Measurements from ENCODE around the gene CALN1. TPM values are rescaled to one million over a fixed set of nuclear protein-coding genes. Genes with fewer than 3 reads are reported as not detected.

Gene CALN1
- total and polyA plus RNA-seq, 2 of the 8 experiments (the other 6 are each of a cell fraction or from before 2014, with no cell fraction given): 6.4 to 15.2 TPM

DNA sequence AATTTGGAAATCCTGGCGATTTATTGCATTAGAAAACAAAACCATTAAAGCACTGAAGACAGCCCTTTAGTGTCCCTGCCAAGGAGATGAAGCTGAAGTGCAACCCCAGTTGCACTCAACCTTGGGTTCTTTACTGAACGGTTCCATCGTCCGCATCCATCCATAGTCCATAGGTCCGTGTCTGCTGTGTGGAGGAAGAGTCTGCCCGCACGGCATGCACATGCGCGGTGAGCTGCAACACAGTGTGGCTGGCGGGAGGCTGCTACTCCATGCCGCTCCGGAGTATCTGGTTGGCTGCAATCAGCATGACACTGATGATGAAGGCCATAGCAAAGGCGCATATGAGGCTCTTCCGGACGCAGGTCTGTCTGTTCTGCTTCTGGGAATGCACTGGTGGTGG, 624.6 kb downstream of the CALN1 start:
- Histone ChIP-seq H3K9ac (replicated peaks in 1 of 4; ENCODE audit: extremely low read depth in 1 of 4, low read depth in 3 of 4, low read length in 3 of 4) (no peak overlapping the region), H3K18ac (ENCODE audit: extremely low read depth, low read length) (no peak overlapping the region), H4K5ac (ENCODE audit: insufficient read length, low read depth, low read length) (no peak overlapping the region), H3K4ac (replicated peaks; ENCODE audit: insufficient read length, low read depth, low read length) (no peak overlapping the region), H3K14ac (ENCODE audit: insufficient read length) (no peak overlapping the region), H2BK120ac (replicated peaks; ENCODE audit: low read depth, low read length) (no peak overlapping the region), H3K23ac (ENCODE audit: insufficient read length) (no peak overlapping the region), H2AK5ac (ENCODE audit: low read depth, low read length) (no peak overlapping the region), H2AFZ (ENCODE audit: low read length) (no peak overlapping the region), H4K8ac (ENCODE audit: extremely low read depth, insufficient read depth, low read length) (no peak overlapping the region), H3K27me3 (replicated peaks in 1 of 4; ENCODE audit: control insufficient read depth in 3 of 4, extremely low read depth in 1 of 4, insufficient read depth in 3 of 4, low read length in 3 of 4) (no peaks in the 10 kb centered on the region), H3K56ac (replicated peaks; ENCODE audit: insufficient read length, low read depth, low read length) (no peak overlapping the region), H3K36me3 (ENCODE audit: control insufficient read depth in 2 of 4, insufficient read depth in 4 of 4, low read length in 3 of 4) (peaks cover 0 to 9% (median 0%) of the 10 kb centered on the region in 4 experiments; a peak in 3 of 8 replicates), H3K4me2 (ENCODE audit: insufficient read depth in 1 of 2, low read depth in 2 of 2, low read length in 2 of 2) (no peak overlapping the region), H2BK12ac (ENCODE audit: low read depth, low read length) (no peak overlapping the region), H3K79me2 (ENCODE audit: control insufficient read depth in 1 of 2, insufficient read depth in 2 of 2, low read length in 2 of 2) (no peaks in the 10 kb centered on the region), H4K91ac (replicated peaks; ENCODE audit: insufficient read length, low read length) (no peak overlapping the region), H4K20me1 (replicated peaks in 1 of 2; ENCODE audit: control insufficient read depth in 1 of 2, insufficient read depth in 2 of 2, low read length in 2 of 2) (no peaks in the 10 kb centered on the region), H2BK15ac (ENCODE audit: low read length) (no peak overlapping the region), H3K4me1 (replicated peaks in 1 of 4; ENCODE audit: control insufficient read depth in 3 of 4, insufficient read depth in 4 of 4, low read length in 3 of 4) (peaks cover 2 to 6% (median 5%) of the 10 kb centered on the region in 4 experiments; a peak in 6 of 7 replicates), H2BK20ac (ENCODE audit: low read length) (no peak overlapping the region), H3K4me3 (ENCODE audit: extremely low read depth in 1 of 4, insufficient read depth in 2 of 4, low read depth in 3 of 4, low read length in 4 of 4) (no peak overlapping the region), H2BK5ac (ENCODE audit: low read depth, low read length) (no peak overlapping the region), H3K9me3 (ENCODE audit: insufficient read depth in 2 of 2, low read depth in 1 of 2, low read length in 1 of 2) (peaks cover 12 to 22% of the 10 kb centered on the region in 2 experiments; a peak in 3 of 4 replicates), H3K27ac (ENCODE audit: low read depth, low read length) (no peak overlapping the region), H3K79me1 (ENCODE audit: low read depth, low read length) (no peaks in the 10 kb centered on the region), H3K23me2 (ENCODE audit: low read depth, low read length) (no peaks in the 10 kb centered on the region)
- TF ChIP-seq RAD21 (IDR thresholded peaks at IDR 0.05 in 1 of 2, conservative IDR thresholded peaks at IDR 0.05 in 1 of 2; ENCODE audit: low read depth in 2 of 2, low read length in 2 of 2) (no peak), TAF7 (optimal IDR thresholded peaks at IDR 0.05; ENCODE audit: borderline replicate concordance, low read depth, low read length) (no peak), RBBP5 (IDR thresholded peaks at IDR 0.05; ENCODE audit: borderline replicate concordance, low read depth, low read length) (no peak), JUN (IDR thresholded peaks at IDR 0.05; ENCODE audit: low read depth, low read length) (no peak), FOSL1 (IDR thresholded peaks at IDR 0.05; ENCODE audit: insufficient read depth, low read depth, low read length) (no peak), POLR2A (IDR thresholded peaks at IDR 0.05; ENCODE audit: control extremely low read depth in 1 of 2, low read depth in 2 of 2, low read length in 2 of 2) (no peak), MAFK (IDR thresholded peaks at IDR 0.05; ENCODE audit: low read depth, low read length) (no peak), HDAC6 (IDR thresholded peaks at IDR 0.05; ENCODE audit: low read depth, low read length) (no peak), EP300 (IDR thresholded peaks at IDR 0.05; ENCODE audit: borderline replicate concordance in 1 of 2, low read depth in 2 of 2, low read length in 2 of 2) (no peak), BACH1 (IDR thresholded peaks at IDR 0.05; ENCODE audit: low read length) (no peak), TCF12 (IDR thresholded peaks at IDR 0.05; ENCODE audit: low read depth, low read length) (no peak), GABPA (IDR thresholded peaks at IDR 0.05; ENCODE audit: borderline replicate concordance, insufficient read depth, low read length) (no peak)
- TF ChIP-seq, protein P1, sequence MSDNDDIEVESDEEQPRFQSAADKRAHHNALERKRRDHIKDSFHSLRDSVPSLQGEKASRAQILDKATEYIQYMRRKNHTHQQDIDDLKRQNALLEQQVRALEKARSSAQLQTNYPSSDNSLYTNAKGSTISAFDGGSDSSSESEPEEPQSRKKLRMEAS (IDR thresholded peaks at IDR 0.05): no peak
- POLR2A ChIA-PET (ENCODE audit: partially characterized antibody): no interaction called here
- CTCF ChIA-PET (ENCODE audit: partially characterized antibody): no interaction called here
- WGBS, 2 experiments (ENCODE audit: extremely low coverage in 1 of 2, insufficient coverage in 1 of 2, insufficient read length in 1 of 2, insufficient replicate concordance in 2 of 2, low coverage in 1 of 2, low lambda C conversion rate in 2 of 2, missing lambda C conversion rate in 1 of 2): 86% methylated on average over 15 of the region's 15 CpGs; no CpG with 5 or more reads in 1 of the 2 experiments
- no peak for FAIRE-seq
- no peak for DNase-seq (ENCODE audit: low read depth in 1 of 2, low spot score in 2 of 2)

All from H1 (cell line).